HG02571 (cell line): ENCODE results near the gene TESMIN.

ENCODE experiments used
- ATAC-seq: cut with Tn5 transposase; IDR thresholded peaks from one replicate; pipeline ENCODE4 v1.9.1; 2021; ENCODE audit warnings: mild to moderate bottlenecking, moderate library complexity; ENCODE audit not compliant: unreplicated experiment

Gene TESMIN

DNA sequence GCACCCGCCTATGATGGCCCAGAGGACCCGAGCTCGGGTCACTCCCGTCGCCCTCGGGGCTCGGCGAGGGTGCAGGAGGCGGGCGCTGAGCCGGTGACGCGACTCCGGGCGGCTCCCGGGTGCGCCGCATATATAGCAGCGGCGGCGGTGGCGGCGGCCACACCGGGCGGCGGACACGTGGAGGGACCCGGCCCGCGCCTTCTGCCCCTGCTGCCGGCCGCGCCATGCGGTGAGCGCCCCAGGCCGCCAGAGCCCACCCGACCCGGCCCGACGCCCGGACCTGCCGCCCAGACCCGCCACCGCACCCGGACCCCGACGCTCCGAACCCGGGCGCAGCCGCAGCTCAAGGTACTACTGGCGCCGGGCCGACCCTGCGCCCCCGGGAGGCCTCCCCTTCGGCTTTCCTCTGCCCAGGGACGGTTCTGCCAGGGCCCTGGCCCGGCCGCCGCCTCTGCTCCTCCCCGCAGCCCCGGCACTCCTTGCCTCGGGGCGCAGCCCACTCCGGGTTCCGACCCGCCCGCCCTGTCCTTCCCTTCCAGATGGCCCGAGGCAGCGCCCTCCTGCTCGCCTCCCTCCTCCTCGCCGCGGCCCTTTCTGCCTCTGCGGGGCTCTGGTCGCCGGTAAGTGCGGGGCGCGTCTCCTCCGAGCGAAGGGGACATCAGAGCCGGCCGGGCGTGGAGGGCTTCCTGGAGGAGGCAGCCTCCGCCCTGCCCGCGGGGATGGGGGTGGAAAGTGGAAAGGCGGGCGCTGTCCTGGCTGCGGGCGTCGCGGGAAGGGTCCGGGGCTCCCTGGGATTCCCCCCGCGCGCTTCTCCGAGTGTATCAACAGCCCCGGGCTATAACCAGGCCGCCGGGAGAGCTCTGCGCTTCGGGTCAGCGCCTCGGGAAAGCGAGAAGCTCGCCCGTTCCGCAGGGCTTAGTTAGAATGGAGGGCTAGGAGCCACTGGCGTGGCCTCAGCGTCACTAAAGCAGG, 66.6 kb downstream of the TESMIN start, which contains the start of gene GAL:
Gene GAL (plus strand): TSS at position 160 of the 972 bp plus-strand sequence. CDS start 380 bp downstream, at position 540.
- no peak for ATAC-seq

DNA sequence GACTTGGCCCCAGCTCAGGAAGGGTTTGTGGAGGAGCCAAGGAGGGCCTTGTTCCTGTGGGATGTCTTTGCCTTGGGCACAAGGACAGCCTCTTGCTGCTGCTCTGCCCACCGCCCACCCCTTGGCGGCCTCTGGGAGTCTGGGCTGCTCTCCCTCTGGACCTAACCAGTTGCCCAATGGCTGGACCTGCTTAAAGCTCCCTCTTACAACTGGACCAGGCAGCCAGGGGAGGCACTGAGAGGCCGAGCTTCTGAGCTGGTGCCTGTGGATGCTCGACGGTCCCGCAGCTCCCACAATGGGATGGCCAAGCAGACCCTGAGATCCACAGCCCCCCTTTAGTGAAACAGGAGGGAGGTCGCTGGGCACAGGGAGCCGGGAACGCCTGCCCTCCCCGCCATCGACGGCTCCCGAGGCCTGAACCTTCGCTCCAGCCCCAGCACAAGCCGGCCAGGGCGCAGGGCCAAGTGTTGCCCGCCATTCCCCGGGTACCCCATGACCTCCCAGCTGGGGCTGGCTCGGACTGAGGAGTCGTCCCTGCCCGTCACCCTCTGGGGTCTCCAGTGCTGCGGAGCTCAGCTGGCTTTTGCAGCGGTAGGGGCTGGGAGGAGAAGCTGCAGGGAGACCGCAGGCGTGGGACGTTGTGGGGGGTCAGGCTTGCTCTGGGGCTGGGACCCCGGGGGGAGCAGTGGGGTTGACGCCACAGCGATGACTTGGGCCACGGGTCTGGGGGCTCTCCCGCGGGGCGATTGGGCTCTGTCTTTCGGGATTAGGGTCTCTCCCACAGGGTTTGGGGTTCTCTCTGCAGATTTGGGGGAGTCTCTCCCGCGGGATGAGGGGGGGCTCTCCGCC, 67.6 kb downstream of the TESMIN start:
- ATAC-seq, result no peak

DNA sequence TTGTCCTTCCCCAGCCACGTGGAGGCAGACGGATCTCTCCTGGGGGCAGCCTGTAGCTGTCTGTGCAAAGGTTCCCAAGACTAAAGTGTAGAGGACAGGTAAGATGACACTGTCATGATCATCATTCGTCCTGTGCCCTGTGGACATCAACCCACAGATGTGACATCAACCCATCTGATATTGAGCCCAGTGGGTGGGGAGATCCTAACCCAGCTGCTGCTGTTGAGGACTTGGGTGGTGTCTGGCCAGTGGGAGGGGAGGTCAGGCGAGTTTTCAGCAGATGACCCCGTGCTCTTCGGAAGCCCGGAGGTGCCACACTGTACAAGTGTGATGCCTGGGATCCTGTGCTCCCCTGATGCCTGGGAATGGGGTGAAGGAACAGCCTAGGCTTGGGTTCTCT, 68.2 kb downstream of the TESMIN start:
- no peak for ATAC-seq

DNA sequence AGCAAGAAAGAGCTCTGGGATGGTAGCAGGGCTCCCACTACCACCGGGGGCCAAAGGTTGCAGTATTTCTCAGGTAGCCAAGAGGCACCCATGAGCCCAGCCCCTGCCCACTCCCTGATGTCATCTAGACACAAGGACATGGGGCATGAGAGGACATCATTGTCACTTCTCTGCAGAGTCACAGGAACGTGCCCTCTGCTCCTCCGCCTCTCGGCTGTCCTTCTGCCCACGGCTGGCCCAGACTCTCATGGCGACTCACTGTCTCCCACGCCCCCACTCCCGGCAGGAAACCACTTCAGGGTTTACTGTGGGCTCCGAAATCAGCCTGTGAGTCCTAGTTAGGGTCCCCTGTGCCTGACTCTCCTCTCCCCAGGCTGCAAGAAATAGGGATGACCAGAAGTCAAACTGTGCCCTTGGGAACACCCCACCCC, 68.8 kb downstream of the TESMIN start:
- no peak for ATAC-seq

DNA sequence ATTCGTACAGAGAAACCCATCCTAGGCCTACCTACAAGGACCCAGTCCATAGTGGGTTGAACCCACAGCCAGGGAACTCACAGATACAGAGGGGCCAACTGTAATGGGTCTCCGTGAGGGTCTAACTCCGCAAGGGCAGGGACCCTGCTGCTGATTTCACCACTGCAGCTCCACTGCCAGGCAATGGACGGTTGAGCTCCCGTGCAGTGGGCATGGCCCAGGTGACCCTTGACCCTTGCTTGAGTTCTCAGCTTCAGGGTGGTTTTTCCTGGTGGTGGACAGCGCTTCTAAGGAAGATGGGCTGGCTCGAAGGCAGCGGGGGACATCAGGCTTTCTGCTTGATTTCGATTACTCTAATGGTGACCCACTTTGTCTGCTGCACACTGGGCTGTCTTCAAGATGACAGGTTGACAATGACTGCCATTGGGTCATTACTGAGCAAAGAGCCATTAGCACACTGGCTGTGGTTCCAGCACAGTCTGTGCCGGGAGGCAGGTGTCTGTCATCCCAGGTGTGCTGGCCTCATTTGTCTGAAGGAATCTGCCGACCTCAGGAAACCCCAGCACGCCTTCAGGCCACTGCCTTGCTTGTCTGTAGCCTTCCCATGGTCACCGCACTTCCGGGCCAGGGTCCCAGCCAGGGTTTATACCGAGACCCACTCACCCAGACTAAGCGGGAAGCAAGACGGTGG, 70.6 kb downstream of the TESMIN start:
- ATAC-seq, result no peak

DNA sequence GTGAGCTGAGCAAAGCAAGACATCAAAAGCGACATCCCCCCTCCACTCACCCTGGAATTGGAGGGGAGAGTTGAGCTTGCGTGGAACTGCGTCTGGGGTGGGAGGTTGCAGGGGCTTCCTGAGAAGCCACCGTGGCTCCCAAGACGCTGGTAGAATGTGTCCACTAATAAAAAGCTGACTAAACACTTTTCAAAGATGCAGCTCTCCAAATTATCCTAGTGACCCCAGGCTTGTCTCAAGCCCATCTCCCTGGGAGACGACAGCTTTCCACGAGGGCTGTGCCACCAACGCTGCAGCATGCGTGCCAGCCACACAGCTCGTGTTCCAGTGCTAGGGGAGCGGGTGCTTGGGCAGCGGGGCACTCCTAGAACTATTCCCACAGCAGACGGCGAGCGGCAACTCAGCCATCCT, 73.3 kb downstream of the TESMIN start:
- no peak for ATAC-seq

DNA sequence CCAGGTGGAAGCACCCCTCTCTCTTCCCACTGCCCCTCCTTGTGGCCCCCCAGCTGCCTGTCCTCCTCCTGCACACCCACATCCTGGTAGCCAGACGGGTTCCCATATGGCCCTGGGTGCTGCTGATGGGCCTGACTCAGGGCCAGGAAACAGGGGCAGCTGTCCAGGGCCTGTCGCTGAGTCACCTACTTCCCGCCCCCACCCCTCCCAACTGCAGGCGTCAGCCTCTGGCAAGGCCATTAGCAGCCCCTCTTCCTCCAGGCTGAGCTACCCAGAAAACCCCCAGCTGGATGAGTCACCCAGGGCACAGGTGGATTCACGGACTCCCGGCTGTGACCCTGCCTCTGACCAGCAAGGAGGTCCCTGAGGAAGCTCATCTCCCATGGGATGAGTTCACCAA, 73.9 kb downstream of the TESMIN start:
- ATAC-seq, result no peak

DNA sequence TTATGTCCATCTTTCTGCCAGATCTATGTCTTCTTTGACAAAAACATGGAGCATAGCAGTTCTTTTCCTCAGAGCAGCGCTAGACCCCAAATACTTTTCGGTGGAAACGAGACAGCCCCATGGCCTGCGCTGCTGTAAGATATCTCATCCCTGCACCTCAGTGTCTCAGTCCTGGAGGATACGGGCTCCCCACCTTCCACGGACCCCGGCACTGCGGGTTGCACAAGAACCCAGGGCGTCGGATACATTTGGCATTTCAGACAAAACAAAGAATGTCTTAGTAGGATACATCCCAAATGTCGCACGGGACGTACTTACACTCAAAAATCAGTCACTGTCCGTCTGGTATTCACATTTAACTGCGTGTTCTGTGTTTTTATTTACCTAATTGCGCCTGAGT, 76.9 kb downstream of the TESMIN start:
- no peak for ATAC-seq

DNA sequence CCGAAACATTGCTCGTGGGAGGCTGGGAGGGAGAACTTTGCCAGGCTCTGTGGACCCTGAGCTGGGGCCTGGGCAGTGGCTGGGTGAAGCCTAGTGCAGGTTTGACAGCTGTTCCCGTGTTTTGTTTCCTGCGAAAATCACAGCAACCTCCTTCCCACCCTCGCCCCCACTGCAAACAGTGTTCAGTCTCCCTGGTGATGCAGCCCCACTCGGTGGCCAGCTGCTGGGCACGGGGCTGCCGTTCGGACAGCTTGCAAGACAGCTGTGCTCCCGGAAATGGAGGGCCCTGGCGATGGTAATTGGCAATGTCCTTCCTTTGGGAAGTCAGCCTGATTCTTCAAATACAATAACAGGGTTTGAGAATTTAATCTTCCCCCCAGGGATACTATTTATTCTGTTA, 77.3 kb downstream of the TESMIN start:
- no peak for ATAC-seq

DNA sequence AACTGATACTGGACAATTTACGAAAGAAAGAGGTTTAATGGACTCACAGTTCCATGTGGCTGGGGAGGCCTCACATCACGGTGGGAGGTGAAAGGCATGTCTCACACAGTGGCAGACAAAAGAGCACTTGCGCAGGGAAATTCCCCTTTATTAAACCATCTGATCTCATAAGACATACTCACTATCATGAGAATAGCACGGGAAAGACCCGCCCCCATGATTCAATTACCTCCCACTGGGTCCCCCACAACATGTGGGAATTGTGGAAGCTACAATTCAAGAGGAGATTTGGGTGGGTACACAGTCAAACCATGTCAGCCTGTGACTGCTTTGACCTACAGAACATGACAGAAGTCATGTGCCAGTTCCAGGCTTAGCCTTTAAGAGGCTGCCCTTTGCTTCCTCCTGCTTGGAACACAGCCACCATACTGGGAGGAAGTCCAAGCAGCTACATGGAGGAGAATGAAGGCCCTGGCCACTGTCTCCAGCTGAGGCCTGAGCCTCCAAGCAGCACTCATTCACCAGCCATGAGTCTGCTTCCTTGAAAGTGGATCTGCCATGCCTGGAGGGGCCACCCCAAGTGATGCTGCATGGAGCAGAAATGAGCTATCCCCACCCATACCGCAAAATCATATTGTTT, 77.9 kb downstream of the TESMIN start:
- no peak for ATAC-seq

DNA sequence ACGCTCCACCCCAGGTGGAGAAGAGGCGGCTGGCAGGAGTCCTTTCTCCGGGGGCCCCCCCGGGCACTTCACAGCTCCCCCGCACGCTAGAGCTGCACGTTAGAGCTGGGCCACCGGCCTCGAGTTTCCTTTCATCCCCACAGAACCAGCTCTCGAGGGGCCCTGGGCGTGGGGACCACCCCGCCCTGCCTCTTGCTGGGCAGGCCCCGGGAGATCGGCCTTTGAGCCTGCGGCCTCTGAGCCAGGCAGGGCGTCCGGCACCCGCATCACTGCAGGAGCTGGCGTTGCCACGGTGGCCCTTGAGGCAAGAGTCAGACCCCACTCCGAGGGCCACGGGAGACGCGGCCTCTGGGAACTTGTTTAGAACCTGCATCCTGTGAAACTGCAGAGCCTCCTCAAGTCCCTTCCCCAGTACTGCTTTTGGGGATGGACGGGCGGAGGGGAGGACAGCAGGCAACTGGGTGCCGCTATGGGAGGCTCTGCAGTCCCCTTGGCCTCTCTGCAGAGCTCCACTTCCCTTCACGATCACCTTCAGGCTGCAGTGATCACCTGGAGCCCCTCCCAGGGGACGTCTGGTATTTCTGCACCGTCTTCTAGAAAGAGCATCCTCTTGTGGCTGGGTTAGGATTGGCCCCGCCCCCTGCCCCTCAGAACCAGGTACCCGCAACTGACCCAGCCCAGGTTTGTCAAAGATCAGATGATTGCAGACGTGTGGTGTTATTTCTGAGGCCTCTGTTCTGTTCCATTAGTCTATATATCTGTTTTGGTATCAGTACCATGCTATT, 80.9 kb downstream of the TESMIN start:
- ATAC-seq, result no peak

DNA sequence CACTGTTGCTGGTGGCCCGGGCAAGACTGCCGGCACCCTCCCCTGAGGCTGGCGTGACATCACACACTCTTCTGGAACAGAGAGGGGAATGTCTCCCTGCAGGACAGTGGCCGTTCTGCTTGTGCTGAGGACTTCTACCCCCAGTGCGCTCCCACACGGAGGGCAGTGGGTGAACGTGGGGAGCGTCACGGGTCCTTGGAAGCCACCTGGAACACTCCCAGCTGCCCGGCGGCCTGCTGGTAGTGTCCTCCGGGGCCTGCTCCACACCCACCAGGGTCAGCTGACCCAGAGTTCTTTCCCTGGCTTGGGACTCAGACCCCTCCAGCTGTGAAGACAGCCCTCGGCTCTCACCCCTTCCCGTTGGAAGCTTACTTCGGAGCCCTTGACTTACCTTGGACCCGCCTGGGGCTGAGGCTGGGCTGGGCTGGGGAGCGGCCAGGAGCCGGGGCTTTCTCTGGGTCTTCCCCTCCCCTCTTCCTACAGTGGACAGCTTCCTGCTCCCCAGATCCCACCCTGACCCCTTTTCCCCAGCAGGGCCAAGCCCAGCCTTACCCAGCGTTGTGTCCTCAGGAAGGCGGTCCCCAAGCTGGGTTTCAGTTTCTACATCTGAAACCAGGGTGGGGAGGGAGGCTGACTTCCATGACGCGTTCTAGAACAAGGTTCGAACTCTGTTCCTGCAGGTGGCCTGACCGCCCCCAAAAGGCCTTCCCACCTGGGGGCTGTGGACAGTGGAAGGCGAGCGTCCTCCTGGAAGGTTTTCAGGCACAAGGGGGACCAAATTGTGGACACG, 81.8 kb downstream of the TESMIN start:
- ATAC-seq, result no peak

DNA sequence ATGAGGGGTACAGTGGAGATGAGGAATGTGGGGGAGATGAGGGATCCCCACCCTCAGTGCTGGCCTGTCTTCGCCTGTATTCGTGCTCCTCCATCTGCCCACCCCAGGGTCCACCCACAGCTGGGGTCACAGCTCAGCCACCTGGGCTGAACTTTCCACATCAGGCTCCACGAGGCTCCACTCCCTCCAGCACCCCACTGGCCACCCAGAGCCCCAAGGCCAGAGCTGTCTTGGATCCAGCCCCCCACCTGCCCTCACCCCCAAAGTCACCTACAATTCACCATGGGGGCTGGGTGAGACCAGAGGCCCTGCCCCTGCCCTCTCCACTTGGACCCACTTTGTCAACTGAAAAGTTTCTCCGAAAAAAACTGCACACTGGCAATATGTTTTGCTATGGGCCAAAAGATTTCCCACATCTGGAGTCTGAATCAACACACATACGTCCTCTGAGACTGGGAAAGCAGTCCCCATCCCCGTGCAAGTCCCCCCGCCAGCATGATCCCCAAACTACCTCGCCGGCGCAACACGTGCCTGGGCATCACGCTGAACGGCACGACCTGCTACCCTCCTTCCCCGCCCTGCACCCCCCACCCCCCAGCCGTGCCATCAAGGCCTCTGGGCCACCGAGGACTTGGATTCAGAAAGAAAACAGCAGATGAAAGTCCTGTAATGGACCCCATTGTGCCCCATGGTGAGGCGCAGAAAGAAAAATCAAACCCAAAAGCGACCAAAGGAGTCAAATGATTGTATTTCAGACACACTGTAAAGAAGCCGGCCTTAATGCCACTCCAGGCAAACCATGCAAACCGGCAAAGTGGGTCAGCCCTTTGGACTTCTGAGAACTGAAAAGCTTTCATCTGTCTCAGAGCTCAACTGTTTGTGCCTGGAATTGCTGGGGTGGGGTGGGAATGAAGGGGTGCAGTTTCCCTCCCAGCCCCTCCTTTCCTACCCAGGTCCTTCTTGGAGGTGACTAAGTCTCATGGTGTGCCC, 83.5 kb downstream of the TESMIN start:
- no peak for ATAC-seq

DNA sequence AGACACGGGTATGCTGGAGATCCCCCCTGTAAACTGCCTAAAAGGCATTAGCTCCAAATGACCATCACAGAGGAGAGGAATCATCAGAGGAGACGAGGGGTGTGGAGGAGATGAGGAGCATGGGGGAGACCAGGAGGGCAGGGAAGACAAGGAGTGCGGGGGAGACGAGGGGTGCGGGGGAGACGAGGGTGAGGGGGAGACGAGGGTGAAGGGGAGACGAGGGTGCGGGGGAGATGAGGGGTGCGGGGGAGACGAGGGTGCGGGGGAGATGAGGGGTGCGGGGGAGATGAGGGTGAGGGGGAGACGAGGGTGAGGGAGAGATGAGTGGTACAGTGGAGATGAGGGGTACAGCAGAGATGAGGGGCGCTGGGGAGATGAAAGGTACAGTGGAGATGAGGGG, 84.5 kb downstream of the TESMIN start:
- ATAC-seq, result no peak

DNA sequence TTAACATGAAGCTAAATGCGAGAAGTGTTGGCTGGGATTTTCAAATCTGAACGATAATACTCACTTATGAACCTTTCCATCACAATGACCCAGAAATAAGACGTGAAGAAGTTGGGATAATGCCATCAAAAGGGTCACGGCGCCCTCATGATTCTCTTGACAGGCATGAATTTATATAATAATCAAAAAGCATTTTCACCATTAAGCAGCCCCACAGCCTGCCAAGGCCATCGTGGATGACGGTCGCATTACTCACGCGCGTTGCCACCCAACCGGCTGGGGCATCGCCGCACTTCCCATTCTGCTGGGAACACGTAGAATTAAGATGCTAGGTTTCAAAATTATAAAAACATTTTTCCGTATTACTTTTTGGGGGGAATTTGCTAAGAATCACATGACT, 85.9 kb downstream of the TESMIN start:
- ATAC-seq, result no peak

DNA sequence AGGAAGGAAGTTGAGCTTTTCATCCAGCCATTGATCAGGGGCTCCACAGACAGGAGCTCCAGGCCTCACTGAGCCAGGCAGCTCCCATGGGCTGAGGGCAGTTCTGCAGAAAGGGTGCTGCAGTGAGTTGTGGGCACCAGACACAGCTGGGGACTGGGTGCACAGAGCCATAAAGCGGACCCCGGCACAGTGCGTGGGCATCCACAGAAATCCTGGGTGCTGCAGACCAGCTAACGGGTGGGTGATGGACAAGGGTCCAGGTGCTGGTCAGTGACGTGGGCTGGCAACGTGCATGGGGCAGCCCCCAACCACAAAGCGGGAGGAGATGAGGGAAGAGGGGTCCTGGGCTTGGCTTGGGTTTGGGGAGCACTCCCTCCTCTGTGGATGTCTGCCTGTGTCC, 86.4 kb downstream of the TESMIN start:
- ATAC-seq, result no peak

DNA sequence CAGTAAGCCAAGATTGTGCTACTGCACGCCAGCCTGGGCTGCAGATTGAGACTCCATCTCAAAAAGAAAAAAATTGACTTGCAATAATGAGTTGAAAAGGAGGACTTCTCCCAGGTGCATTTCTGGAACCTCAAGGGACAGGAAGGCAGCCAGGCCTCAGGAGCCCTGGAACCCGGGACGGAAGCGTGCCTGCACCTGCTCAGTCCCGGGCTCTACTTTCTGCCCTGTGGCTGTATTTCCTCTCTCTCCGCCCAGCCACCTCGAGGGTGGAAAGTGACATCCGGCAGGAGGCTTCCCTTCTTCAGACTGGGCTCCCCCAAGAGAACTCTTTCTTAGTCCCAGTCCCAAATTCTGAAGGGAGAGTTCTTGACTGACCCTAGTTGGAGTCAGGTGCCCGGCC, 87.2 kb downstream of the TESMIN start:
- ATAC-seq, result no peak

DNA sequence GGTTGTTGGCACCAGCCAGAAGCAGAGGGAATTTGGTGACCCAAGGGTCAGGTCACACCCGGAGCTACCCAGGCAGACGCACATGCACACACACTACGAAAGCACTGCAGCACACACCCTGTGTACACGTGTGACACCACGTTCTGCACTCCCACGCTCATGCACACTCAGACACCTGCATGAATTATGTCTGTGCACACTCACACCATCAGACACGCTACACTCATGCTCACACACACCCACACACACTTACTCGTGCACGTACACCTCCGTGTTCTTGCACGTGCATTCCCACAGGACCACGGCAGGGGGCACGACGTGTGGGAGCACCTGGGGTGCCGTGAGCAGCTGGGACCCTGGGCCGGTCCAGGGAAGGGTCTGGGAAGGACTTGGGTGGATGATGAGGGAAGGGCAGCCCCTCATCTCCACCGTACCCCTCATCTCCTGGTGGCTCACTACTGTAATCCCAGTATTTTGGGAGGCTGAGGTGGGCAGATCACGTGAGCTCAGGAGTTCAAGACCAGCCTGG, 87.8 kb downstream of the TESMIN start:
- no peak for ATAC-seq
